SH-SY5Y (cell line): Measurements from ENCODE around the gene MYH16.

Experiments used
- GATA2 ChIP-seq: IDR thresholded peaks from 2 replicates; pipeline ENCODE4 v1.6.1; 2011; ENCODE audit warnings: mild to moderate bottlenecking, low read depth, low read length
- GATA3 ChIP-seq: IDR thresholded peaks from 2 replicates; pipeline ENCODE4 v1.6.1; 2011; ENCODE audit warnings: low read depth, mild to moderate bottlenecking, low read length, moderate library complexity

The MYH16 gene

GRCh38 chr7:99287779-99288534 is 15.3 kb downstream of the MYH16 start:
- TF ChIP-seq GATA3 (no peak), GATA2 (no peak)

GRCh38 chr7:99289185-99289584 is 16.5 kb downstream of the MYH16 start:
- no peak for TF ChIP-seq GATA2
- no peak for TF ChIP-seq GATA3

GRCh38 chr7:99290980-99291607 is 18.5 kb downstream of the MYH16 start:
- no peak for TF ChIP-seq GATA3

DNA sequence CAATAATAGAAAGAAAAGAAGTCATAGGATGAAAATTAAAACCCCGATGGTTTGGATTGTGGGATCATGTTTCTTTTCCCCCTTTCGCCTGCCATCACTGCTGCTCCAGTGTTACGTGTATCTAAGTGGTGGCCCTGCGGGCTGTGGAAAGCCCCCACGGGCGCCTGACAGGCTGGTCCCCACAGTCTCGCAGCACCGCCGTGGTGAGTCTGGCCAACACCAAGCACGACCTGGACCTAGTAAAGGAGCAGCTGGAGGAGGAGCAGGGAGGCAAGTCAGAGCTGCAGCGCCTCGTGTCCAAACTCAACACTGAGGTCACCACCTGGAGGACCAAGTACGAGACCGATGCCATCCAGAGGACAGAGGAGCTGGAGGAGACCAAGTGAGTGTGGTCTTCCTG is 19.5 kb downstream of the MYH16 start:
- TF ChIP-seq GATA2 (no peak), GATA3 (no peak)

- TF ChIP-seq GATA3 (no peak), GATA2 (no peak)
These were observed 20.5 kb downstream of the MYH16 start for GRCh38 chr7:99293167-99293566.

- TF ChIP-seq GATA3: no peak
- TF ChIP-seq GATA2: no peak
These were observed 21.0 kb downstream of the MYH16 start for GRCh38 chr7:99293650-99294049.

- TF ChIP-seq GATA3: no peak
- TF ChIP-seq GATA2: no peak
These were observed 23.8 kb downstream of the MYH16 start for GRCh38 chr7:99296471-99296870.

DNA sequence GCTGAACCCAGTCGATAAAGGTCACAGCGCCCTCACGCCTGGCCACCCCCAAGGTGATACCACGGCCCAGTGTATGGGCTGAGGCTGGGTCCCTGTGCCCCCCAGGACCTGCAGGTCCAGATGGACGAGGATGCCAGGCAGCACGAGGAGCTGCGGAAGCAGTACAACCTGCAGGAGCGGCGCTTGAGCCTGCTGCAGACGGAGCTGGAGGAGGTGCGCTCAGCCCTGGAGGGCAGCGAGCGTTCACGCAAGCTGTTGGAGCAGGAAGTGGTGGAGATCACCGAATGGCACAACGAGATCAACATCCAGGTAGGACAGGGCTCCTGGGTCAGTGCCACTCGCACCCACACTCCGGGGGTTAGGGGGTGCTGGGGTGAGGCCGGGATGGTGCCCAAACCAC is 28.9 kb downstream of the MYH16 start:
- TF ChIP-seq GATA3 (no peak), GATA2 (no peak)

DNA sequence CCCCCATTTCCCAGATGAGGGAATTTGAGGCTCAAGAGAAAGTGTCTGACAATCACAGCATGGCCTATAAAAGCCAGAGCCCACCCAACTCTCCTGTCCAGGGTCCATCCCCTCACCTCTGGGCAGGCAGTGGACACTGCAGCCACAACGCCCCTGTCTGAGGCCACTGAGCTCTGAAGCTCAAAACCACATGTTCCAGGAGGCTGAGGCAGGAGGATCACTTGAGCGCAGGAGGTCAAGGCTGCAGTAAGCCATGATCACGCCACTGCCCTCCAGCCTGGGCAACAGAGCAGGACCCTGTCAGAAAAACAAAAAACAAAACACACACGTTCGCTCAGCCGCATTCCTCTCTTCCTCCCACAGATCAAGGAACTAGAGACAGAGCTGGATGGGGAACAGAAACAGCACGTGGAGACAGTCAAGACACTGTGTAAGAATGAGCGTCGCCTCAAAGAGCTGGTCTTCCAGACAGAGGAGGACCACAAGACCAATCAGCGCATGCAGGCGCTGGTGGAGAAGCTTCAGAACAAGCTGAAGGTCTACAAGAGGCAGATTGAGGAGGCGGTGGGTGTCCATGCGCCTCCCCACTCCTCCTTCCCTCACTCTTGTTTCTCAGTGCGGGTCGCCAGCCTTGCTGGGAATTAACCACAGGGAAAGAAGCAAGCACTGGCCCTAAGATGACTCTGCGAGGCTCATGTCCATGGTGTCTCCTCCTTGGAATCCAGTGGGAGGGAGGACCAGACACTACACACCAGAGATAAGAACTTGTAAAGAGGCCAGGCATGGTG is 33.0 kb downstream of the MYH16 start:
- TF ChIP-seq GATA2 (no peak), GATA3 (no peak)

GRCh38 chr7:99308461-99309074 is 35.9 kb downstream of the MYH16 start:
- TF ChIP-seq GATA3: no peak
- no peak for TF ChIP-seq GATA2

GRCh38 chr7:99309111-99309510 is 36.5 kb downstream of the MYH16 start:
- TF ChIP-seq GATA2: no peak
- TF ChIP-seq GATA3: no peak

DNA sequence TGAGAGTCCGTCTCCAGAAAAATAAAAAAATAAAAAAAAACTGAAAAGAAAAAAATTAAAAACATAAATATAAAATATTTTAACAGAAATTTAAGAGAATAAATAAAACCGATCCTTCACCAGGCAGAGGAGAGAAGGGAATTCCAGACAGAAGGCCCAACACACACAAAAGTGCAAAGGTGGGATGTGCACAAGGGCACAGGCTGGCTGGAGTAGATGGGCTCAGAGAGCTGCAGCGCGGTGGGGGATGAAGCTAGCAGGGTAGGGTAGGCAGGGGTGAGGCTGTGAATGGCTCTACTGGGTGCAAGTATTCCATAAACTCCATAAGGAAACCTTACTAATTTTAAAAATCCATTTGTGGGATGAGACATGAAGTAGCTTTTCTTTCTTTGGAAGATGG is 37.4 kb downstream of the MYH16 start:
- TF ChIP-seq GATA3 (no peak), GATA2 (no peak)

DNA sequence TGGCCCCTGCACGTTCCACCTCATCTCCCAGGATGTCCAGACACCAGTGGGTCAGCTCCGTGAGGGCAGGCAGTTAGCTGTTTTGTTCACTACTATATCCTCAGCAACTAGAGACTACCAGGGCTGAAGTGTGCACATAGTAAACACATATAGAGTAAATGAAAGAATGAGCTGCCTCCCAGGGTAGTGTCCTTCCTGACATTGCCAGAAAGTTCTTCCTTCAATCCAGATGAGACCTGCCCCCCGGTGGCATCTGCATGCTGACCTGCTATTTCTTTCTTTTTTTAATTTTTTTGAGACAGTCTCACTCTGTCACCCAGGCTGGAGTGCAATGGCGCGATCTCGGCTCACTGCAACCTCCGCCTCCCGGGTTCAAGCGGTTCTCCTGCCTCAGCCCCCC is 39.1 kb downstream of the MYH16 start:
- no peak for TF ChIP-seq GATA3
- TF ChIP-seq GATA2: no peak

- TF ChIP-seq GATA3: no peak
- no peak for TF ChIP-seq GATA2
These were observed 39.9 kb downstream of the MYH16 start for GRCh38 chr7:99312316-99313203.
